ENCODE measurements around the gene VASH2. TPM values are rescaled to one million over a fixed set of nuclear protein-coding genes. Genes with fewer than 3 reads are reported as not detected.
"Not testable (repeated sequence)": the region's sequence is repeated elsewhere in the genome, so short reads cannot be mapped to it uniquely, and the experiment has no call there.

Gene VASH2
- total RNA-seq, 1 donor from 2014 or later: 17.3 TPM

GRCh38 chr1:212981571-212982328 lies 31.4 kb downstream of the VASH2 start:
- DNase-seq: peak; percentile 84

DNA sequence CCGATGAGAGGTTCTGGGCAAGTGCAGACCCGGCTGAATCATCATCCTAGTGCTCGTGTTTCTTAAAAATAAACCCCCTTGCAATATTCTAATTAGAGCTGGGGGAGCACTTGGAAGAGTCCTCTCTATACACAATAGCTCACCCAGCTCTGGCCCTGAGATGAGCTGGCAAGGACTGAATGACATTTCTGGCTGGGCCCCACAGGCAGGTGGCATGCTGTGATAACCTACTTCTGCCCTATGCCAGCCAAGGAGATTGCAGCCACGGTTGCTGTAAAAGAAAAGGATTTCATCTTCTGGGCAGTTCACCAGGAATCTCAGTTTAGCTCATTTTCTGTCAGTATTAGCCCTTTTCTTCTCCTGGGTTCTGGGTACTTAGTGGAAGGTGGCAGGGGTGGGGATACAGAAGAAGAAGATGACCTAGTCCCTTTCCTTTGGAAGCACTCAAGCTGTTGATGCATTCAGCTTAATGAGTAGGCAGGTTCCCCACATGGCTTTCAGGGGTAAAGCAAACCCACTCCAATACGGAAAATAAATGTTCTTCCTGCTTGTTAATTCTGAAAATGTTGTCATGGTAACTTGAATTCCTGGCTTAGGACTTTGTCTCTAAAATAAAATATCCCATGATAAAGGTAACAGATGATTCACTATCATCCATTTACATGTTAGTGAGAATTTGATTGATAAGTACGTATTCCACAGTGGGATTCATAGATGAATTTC lies 32.2 kb downstream of the VASH2 start:
- DNase-seq: no peak

GRCh38 chr1:212983482-212983881 lies 33.1 kb downstream of the VASH2 start:
- DNase-seq: no peak

DNA sequence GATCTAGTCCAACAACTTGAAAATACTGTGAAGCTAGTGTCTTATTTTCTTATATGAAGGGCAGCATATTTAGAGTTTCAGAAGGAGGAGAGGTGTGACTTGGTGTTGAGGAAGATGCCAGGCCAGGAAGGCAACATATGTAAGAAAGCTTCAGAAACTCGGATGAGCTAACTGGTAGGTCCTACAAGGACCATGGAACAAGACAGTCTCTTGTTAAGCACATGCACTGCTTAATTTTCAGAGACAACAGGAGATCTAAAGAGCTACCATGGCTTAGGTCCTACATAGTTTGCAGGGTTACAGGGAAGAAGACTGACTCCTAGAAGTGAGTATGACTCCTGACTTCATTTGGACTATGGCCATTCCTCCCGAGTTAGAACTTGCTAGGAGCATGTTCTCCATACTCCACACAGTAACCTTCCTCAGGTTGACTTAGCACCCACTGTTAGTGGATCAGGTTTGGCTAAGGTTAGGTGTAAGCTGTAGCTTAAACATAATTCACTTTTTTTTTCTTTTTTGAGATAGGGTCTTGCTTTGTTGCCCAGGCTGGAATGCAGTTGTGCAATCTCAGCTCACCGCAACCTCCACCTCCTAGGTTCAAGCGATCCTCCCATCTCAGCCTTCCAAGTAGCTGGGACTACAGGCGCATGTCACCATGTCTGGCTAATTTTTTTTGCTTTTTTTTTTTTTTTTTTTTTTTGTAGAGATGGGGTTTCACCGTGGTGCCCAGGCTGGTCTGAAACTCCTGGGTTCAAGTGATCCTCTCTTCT lies 34.4 kb downstream of the VASH2 start:
- DNase-seq: no peak

GRCh38 chr1:212986551-212986950 lies 36.2 kb downstream of the VASH2 start:
- no peak for DNase-seq

DNA sequence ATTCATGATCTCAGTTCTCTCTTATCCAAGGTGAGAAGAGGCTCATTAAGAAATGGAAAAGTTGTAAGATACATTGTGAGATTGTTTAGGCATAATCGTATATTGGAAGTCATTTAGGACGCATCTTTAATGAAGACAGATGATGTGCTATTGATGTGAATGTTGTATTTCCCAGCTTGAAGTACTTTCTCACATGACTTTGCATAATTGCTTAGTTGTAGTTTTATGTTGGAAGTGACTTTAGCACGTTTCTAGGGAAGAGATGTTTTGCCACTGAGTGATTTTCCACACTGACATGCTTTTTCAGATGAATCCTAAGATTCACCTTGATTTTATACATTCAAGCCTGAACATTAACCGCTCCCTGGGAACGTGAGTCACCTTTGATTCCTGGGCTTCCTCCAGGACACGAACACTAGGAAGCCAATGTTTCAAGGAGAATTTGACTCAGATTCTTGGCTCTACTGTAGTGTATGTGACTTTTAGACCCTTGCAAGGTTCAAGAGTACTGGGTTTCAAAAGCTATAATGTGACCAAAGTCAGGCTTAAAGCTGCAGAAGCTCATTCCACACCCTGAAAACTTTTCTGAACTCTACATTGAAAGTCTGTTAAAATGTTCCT lies 37.5 kb downstream of the VASH2 start:
- DNase-seq: no peak

- DNase-seq: no peak
Measured at GRCh38 chr1:212990276-212990675, 39.9 kb downstream of the VASH2 start.

DNA sequence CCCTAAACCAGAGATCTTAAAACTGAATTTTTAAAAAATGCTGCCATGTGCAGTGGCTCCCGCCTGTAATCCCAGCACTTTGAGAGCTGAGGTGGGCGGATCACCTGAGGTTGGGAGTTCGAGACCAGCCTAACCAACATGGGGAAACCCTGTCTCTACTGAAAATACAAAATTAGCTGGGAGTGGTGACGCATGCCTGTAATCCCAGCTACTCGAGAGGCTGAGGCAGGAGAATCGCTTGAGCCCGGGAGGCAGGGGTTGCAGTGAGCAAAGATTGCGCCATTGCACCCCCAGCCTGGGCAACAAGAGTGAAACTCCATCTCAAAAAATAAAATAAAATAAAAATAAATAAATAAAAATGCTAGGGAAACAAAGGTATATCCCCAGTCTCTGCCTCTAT lies 43.6 kb downstream of the VASH2 start:
- not testable (repeated sequence) for DNase-seq

- DNase-seq: no peak
Measured at GRCh38 chr1:212994926-212995325, 44.6 kb downstream of the VASH2 start.

- no peak for DNase-seq
Measured at GRCh38 chr1:213003256-213003655, 52.9 kb downstream of the VASH2 start.

- DNase-seq: no peak
Measured at GRCh38 chr1:213008564-213008963, 58.2 kb downstream of the VASH2 start.

DNA sequence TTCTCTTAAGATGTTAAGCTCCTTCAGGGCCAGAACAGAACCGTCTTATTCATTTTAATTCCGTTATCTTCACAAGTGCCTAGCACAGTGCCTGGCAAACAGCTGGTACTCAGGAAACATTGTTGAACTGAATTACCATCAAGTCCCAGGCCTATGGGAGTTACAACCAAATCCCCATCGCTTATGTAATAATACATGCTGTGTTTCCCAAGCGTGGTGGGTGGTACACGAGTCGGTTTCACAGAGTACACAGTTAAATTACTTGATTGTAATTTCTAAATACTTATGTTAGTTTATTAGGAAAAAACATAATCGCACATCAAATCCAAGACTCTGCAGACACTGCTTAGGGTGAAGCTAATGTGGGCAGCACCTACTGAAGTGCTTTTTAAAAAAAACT lies 64.3 kb downstream of the VASH2 start:
- peak; percentile 43 for DNase-seq

- peak; percentile 99 for DNase-seq
Measured at GRCh38 chr1:213015099-213016050, 65.0 kb downstream of the VASH2 start, which contains the start of gene ANGEL2. Gene ANGEL2, minus strand, starts transcription at chr1:213015867. Its CDS starts 196 bp downstream, at chr1:213015671.

GRCh38 chr1:213017447-213018273 lies 67.3 kb downstream of the VASH2 start:
- no peak for DNase-seq

DNA sequence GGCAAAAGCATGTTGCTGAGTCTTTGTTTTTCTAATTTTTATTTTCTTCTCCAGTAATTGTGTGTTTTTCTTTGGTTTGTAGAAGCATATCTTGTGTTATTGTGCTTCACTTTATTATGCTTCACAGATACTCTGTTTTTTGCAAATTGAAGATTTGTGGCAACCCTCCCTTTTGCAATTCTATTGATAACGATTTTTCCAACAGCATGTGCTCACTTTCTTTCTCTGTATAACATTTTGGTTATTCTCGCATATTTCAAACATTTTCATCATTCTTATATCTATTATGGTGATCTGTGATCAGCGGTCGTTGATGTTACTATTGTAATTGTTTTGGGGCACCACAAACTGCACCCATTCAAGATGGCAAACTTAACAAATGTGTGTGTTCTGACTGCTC lies 69.1 kb downstream of the VASH2 start:
- DNase-seq: no peak

- DNase-seq: no peak
Measured at GRCh38 chr1:213020016-213020415, 69.7 kb downstream of the VASH2 start.

DNA sequence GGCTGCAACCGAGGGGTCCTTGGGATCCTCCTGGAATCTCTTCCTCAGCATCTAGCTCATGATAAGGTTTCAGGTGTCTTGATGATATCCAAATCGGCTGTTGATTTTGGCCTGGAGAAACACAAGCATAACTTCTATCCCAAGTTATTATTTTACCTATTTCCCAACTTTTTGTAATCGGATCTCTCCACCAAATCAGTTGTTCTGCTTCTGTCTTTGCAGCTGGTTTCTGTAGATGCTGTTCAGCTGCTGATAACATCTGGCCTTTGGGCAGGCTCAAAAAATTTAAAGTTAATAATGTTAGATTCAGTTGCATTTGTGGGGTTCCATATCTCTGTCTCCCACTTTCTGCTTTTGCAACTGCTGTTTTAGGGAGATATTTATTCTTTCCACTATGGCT lies 76.7 kb downstream of the VASH2 start:
- DNase-seq: not testable (repeated sequence)

DNA sequence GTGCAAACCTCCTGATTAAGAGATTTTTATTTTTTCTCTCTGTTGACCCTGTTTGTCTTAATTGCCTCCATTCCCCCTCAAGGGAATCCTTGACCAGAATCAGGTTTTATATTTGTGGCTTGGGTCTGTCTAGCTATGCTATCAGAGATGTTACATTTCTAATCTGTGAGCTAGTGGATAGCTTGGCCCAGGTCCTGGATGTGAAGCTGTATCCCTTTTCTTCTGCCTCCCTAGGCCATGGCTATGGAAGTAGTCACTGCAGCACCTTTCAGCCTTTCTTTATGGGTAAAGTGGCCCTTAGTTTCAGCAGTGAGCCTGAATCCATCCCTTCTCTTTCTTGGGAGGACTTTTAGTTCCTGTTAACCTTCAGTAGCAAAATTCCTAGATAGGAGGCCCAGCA lies 82.3 kb downstream of the VASH2 start:
- DNase-seq: no peak

- DNase-seq: no peak
Measured at GRCh38 chr1:213034713-213035112, 84.4 kb downstream of the VASH2 start.

GRCh38 chr1:213035573-213035972 lies 85.2 kb downstream of the VASH2 start:
- no peak for DNase-seq

Measured in tongue (tissue), 2 donors.